ENCODE results near the gene TMEM101. TPM values are rescaled to one million over a fixed set of nuclear protein-coding genes. Genes with fewer than 3 reads are reported as not detected.
A peak's percentile ranks its signal among the peaks of the same experiment; 100 is the strongest.

Gene TMEM101
- total RNA-seq, 2 experiments from 2014 or later = 8.8 to 9.7 TPM

GRCh38 chr17:44011876-44012275 lies 2.9 kb downstream of the TMEM101 start:
- ChIA-PET CTCF (no interaction called here), POLR2A (no interaction called here)
- TF ChIP-seq CTCF (IDR thresholded peaks at IDR 0.05) = no peak
- Histone ChIP-seq H3K4me3 (ENCODE audit: low read length) (no peak overlapping the region), H3K9me3 (ENCODE audit: control insufficient read depth in 1 of 2, insufficient read depth in 1 of 2, low read length in 2 of 2) (no peaks in the 10 kb centered on the region), H3K27ac (ENCODE audit: low read depth in 1 of 2, low read length in 2 of 2) (no peak overlapping the region), H3K27me3 (ENCODE audit: control insufficient read depth in 1 of 2, insufficient read depth in 2 of 2, low read length in 2 of 2) (no peaks in the 10 kb centered on the region), H3K36me3 (ENCODE audit: insufficient read depth, low read length) (peaks cover 21% of the 10 kb centered on the region), H3K4me1 (ENCODE audit: insufficient read depth, low read length) (peaks cover 46% of the 10 kb centered on the region)
- DNase-seq = no peak
- no peak for ATAC-seq (ENCODE audit: poor library complexity)
- Mint-ChIP-seq H3K27me3 (peaks cover 18% of the 10 kb centered on the region), H3K4me3 (peak overlapping the region; percentile 62), H3K27ac (no peak overlapping the region), H3K36me3 (ENCODE audit: low read depth) (peaks cover 35% of the 10 kb centered on the region), H3K4me1 (ENCODE audit: low read depth) (peaks cover 35% of the 10 kb centered on the region), H3K9me3 (no peaks in the 10 kb centered on the region)
- intact Hi-C loops (cut with DNase I, micrococcal nuclease) = loop anchor here (5.0 to 10.0 kb wide), 3 partner anchors 295 to 1017 kb away; partner anchors contain the start of genes DHX8 (in 1 of the 2) and RPL27 (in 1 of the 2)

- peak overlapping the region; percentile 62 for H3K4me3 Mint-ChIP-seq
- H3K9me3 Mint-ChIP-seq = no peaks in the 10 kb centered on the region
- H3K27ac Mint-ChIP-seq = no peak overlapping the region
- no peak for TF ChIP-seq CTCF (IDR thresholded peaks at IDR 0.05)
- no peak overlapping the region for H3K4me3 ChIP-seq (ENCODE audit: low read length)
- POLR2A ChIA-PET = no interaction called here
- peaks cover 21% of the 10 kb centered on the region for H3K36me3 ChIP-seq (ENCODE audit: insufficient read depth, low read length)
- CTCF ChIA-PET = interaction anchor here (1.5 kb wide), 1 partner anchor 528 kb away, joined by 5 read pairs; the partner anchor contains the start of gene DHX8
- peaks cover 0 to 3% of the 10 kb centered on the region in 2 experiments for H3K27me3 ChIP-seq (ENCODE audit: control insufficient read depth in 1 of 2, insufficient read depth in 2 of 2, low read length in 2 of 2)
- no peak overlapping the region for H3K27ac ChIP-seq (ENCODE audit: low read depth in 1 of 2, low read length in 2 of 2)
- H3K27me3 Mint-ChIP-seq = peaks cover 25% of the 10 kb centered on the region
- peaks cover 35% of the 10 kb centered on the region for H3K36me3 Mint-ChIP-seq (ENCODE audit: low read depth)
- no peaks in the 10 kb centered on the region for H3K9me3 ChIP-seq (ENCODE audit: control insufficient read depth in 1 of 2, insufficient read depth in 1 of 2, low read length in 2 of 2)
- intact Hi-C loops (cut with DNase I, micrococcal nuclease) = loop anchor here (5.0 to 10.0 kb wide), 3 partner anchors 294 to 1016 kb away; partner anchors contain the start of genes DHX8 (in 1 of the 2) and RPL27 (in 1 of the 2)
- DNase-seq = no peak
- peaks cover 52% of the 10 kb centered on the region for H3K4me1 ChIP-seq (ENCODE audit: insufficient read depth, low read length)
- peaks cover 41% of the 10 kb centered on the region for H3K4me1 Mint-ChIP-seq (ENCODE audit: low read depth)
- no peak for ATAC-seq (ENCODE audit: poor library complexity)
Measured at GRCh38 chr17:44010966-44011647, 3.7 kb downstream of the TMEM101 start.

GRCh38 chr17:44008205-44008909 lies 6.4 kb downstream of the TMEM101 start:
- Mint-ChIP-seq H3K4me3 (peak overlapping the region; percentile 93), H3K27ac (peak overlapping the region; percentile 28), H3K4me1 (ENCODE audit: low read depth) (peaks cover 23% of the 10 kb centered on the region), H3K9me3 (no peaks in the 10 kb centered on the region), H3K27me3 (peaks cover 30% of the 10 kb centered on the region), H3K36me3 (ENCODE audit: low read depth) (peaks cover 29% of the 10 kb centered on the region)
- Histone ChIP-seq H3K27ac (ENCODE audit: low read depth in 1 of 2, low read length in 2 of 2) (no peak overlapping the region), H3K9me3 (ENCODE audit: control insufficient read depth in 1 of 2, insufficient read depth in 1 of 2, low read length in 2 of 2) (peaks cover 0 to 6% of the 10 kb centered on the region in 2 experiments), H3K27me3 (ENCODE audit: control insufficient read depth in 1 of 2, insufficient read depth in 2 of 2, low read length in 2 of 2) (peaks cover 0 to 8% of the 10 kb centered on the region in 2 experiments), H3K4me3 (ENCODE audit: low read length) (peak overlapping the region; percentile 91), H3K4me1 (ENCODE audit: insufficient read depth, low read length) (peaks cover 53% of the 10 kb centered on the region), H3K36me3 (ENCODE audit: insufficient read depth, low read length) (peaks cover 21% of the 10 kb centered on the region)
- POLR2A ChIA-PET = interaction anchor here (0.7 kb wide), 1 partner anchor 80 kb away, joined by 3 read pairs; no protein-coding TSS in a partner anchor
- CTCF ChIA-PET = interaction anchor here (0.8 to 1.9 kb wide), 2 partner anchors 15 to 33 kb away, joined by 4 to 8 read pairs; no protein-coding TSS in a partner anchor
- ATAC-seq (ENCODE audit: poor library complexity) (no peak), DNase-seq (no peak)
- intact Hi-C loops (cut with DNase I, micrococcal nuclease) = loop anchor here in 1 of 2 experiments (5.0 kb wide), 2 partner anchors 134 to 179 kb away; partner anchors contain the start of genes HROB and TMUB2
- no peak for TF ChIP-seq CTCF (IDR thresholded peaks at IDR 0.05)

Data from CD4-positive, alpha-beta T cell (primary cell).